SK-N-SH (cell line): ENCODE measurements around the gene KIF21B. TPM values are rescaled to one million over a fixed set of nuclear protein-coding genes. Genes with fewer than 3 reads are reported as not detected.
A peak's percentile ranks its signal among the peaks of the same experiment; 100 is the strongest.

ENCODE experiments used
- CTCF ChIA-PET: fragments of 300-600, 350-600 bp; formaldehyde crosslinking; extraction: SDS; loops from one replicate; lab custom pipeline; 2021; lab: Yijun Ruan, JAX
- POLR2A ChIA-PET: fragments of 350-600 bp; sonication (Branson Sonifier 250); formaldehyde crosslinking; extraction: SDS; loops from one replicate; lab custom pipeline; 2020; ENCODE audit warnings: antibody characterized with exemption, inconsistent platforms; lab: Yijun Ruan, JAX
- DNase-seq: peaks from one replicate; pipeline ENCODE4 v3.0.0; 2012
- H2AFZ ChIP-seq: fragments of 200-600 bp; sonication (generic); 2 replicates; pipeline ENCODE4 v1.8.1; 2016; ENCODE audit warnings: antibody characterized with exemption, mild to moderate bottlenecking, low read depth
- H3F3A ChIP-seq: fragments of 200-600 bp; sonication (generic); replicated peaks from 2 replicates; pipeline ENCODE3; 2016; ENCODE audit warnings: antibody characterized with exemption, mild to moderate bottlenecking; ENCODE audit not compliant: insufficient read depth
- H3K27ac ChIP-seq, 2 experiments: fragments of 200-500 bp in 1 of 2; fragments of 200-600 bp in 1 of 2; sonication (Bioruptor generic) in 1 of 2; sonication (generic), shearing (Covaris generic) in 1 of 2; 2 replicates each; pipeline versions ENCODE4 v1.5.1 to v1.6.1; 2014 to 2016; ENCODE audit warnings: low read depth in 2 of 2, inconsistent platforms in 1 of 2, low read length in 1 of 2, mild to moderate bottlenecking in 1 of 2, mixed read lengths in 1 of 2
- H3K27me3 ChIP-seq: fragments of 200-600 bp; sonication (generic), shearing (Covaris generic); 2 replicates; pipeline ENCODE4 v1.6.1; 2016; ENCODE audit warnings: mixed run types; ENCODE audit not compliant: insufficient read depth
- H3K36me3 ChIP-seq, 2 experiments: fragments of 200-500 bp in 1 of 2; fragments of 200-600 bp in 1 of 2; sonication (Bioruptor generic) in 1 of 2; sonication (generic) in 1 of 2; replicated peaks in 1 of 2; 2 replicates each; pipeline versions ENCODE3 to v1.5.1; 2014 to 2016; ENCODE audit warnings: low read length in 1 of 2, mild to moderate bottlenecking in 1 of 2; ENCODE audit not compliant: insufficient read depth in 2 of 2, control insufficient read depth in 1 of 2
- H3K4me1 ChIP-seq, 2 experiments: fragments of 200-500 bp in 1 of 2; fragments of 200-600 bp in 1 of 2; sonication (Bioruptor generic) in 1 of 2; sonication (generic), shearing (Covaris generic) in 1 of 2; 2 replicates each; pipeline versions ENCODE4 v1.5.1 to v1.6.1; 2014 to 2016; ENCODE audit warnings: low read depth in 1 of 2, low read length in 1 of 2, mixed run types in 1 of 2; ENCODE audit not compliant: insufficient read depth in 2 of 2, control insufficient read depth in 1 of 2
- H3K4me2 ChIP-seq: fragments of 200-600 bp; sonication (generic), shearing (Covaris generic); 2 replicates; pipeline ENCODE4 v1.6.1; 2017; ENCODE audit warnings: mixed run types
- H3K4me3 ChIP-seq, 2 experiments: fragments of 200-500 bp in 1 of 2; fragments of 200-600 bp in 1 of 2; sonication (Bioruptor generic) in 1 of 2; sonication (generic), shearing (Covaris generic) in 1 of 2; 2 replicates each; pipeline versions ENCODE4 v1.5.1 to v1.8.1; 2014 to 2016; ENCODE audit warnings: low read depth in 2 of 2, inconsistent platforms in 1 of 2, low read length in 1 of 2, mild to moderate bottlenecking in 1 of 2, mixed read lengths in 1 of 2, moderate library complexity in 1 of 2
- H3K79me2 ChIP-seq: fragments of 200-600 bp; sonication (generic); 2 replicates; pipeline ENCODE4 v1.8.1; 2017; ENCODE audit warnings: mild to moderate bottlenecking; ENCODE audit not compliant: insufficient read depth
- H3K9ac ChIP-seq: fragments of 200-600 bp; sonication (generic); 2 replicates; pipeline ENCODE4 v1.6.1; 2017; ENCODE audit warnings: mixed run types
- H3K9me2 ChIP-seq: fragments of 200-600 bp; sonication (generic); 2 replicates; pipeline ENCODE4 v1.6.1; 2017; ENCODE audit warnings: mixed run types
- H3K9me3 ChIP-seq: fragments of 200-600 bp; sonication (generic); 2 replicates; pipeline ENCODE4 v1.6.1; 2017; ENCODE audit warnings: mixed run types, mild to moderate bottlenecking, moderate library complexity
- H4K20me1 ChIP-seq: fragments of 200-600 bp; sonication (generic); 2 replicates; pipeline ENCODE4 v1.6.1; 2017; ENCODE audit warnings: mild to moderate bottlenecking, mixed run types; ENCODE audit not compliant: insufficient read depth
- CTCF ChIP-seq: fragments of 200-600 bp; sonication (generic); IDR thresholded peaks from 2 replicates; pipeline ENCODE4 v1.6.1; 2017; ENCODE audit warnings: antibody characterized with exemption, mild to moderate bottlenecking, moderate library complexity
- ELF1 ChIP-seq: IDR thresholded peaks from 2 replicates; pipeline ENCODE4 v1.4.0; 2012
- EZH2phosphoT487 ChIP-seq: fragments of 200-600 bp; sonication (generic); IDR thresholded peaks from 2 replicates; pipeline ENCODE4 v1.6.1; 2017; ENCODE audit warnings: low read depth, mixed run types, mild to moderate bottlenecking, antibody characterized with exemption, moderate library complexity, borderline replicate concordance
- FOSL2 ChIP-seq: IDR thresholded peaks from 2 replicates; pipeline ENCODE4 v1.4.0; 2012; ENCODE audit warnings: low read depth, mild to moderate bottlenecking, moderate library complexity, borderline replicate concordance
- GATA2 ChIP-seq: sonication (generic); formaldehyde crosslinking; IDR thresholded peaks from 2 replicates; pipeline ENCODE4 v1.5.0; 2020; ENCODE audit warnings: mild to moderate bottlenecking, missing genetic modification reagents
- IRF3 ChIP-seq: fragments of 150-350 bp; IDR thresholded peaks from 2 replicates; pipeline ENCODE4 v1.6.1; 2016; ENCODE audit warnings: mild to moderate bottlenecking, low read depth, low read length
- MAX ChIP-seq: IDR thresholded peaks from 2 replicates; pipeline ENCODE4 v1.4.0; 2012; ENCODE audit warnings: low read depth
- MEF2A ChIP-seq: IDR thresholded peaks from 2 replicates; pipeline ENCODE4 v1.4.0; 2012; ENCODE audit warnings: low read depth, borderline replicate concordance
- PBX3 ChIP-seq: IDR thresholded peaks from 2 replicates; pipeline ENCODE4; 2012
- POLR2AphosphoS5 ChIP-seq: IDR thresholded peaks from 2 replicates; pipeline ENCODE4 v1.6.1; 2012; ENCODE audit warnings: low read depth, low read length
- RFX5 ChIP-seq: IDR thresholded peaks from 2 replicates; pipeline ENCODE4 v1.6.1; 2012; ENCODE audit warnings: mild to moderate bottlenecking, improper control_type of control experiment, low read length
- TAF1 ChIP-seq: IDR thresholded peaks from 2 replicates; pipeline ENCODE4 v1.6.1; 2012; ENCODE audit warnings: low read depth, mild to moderate bottlenecking, low read length, moderate library complexity, borderline replicate concordance
- TCF12 ChIP-seq: IDR thresholded peaks from 2 replicates; pipeline ENCODE4 v1.4.0; 2012
- WGBS: methylation state at CpG from one replicate; pipeline ENCODE4 v1.1.6; 2017; ENCODE audit warnings: low lambda C conversion rate; 5-methylcytosine and 5-hydroxymethylcytosine counted together
- polyA plus RNA-seq, 3 experiments: library from polyadenylated mRNA; depleted of rRNA; stranded (reverse); fragments of >200 nt; gene quantifications; 2 replicates each; pipeline ENCODE4 v1.2.3, GENCODE V29; 2012

KIF21B gene
- polyA plus RNA-seq, 1 of the 3 experiments (the other 2 are of a cell fraction) = 0.26 TPM

- Histone ChIP-seq H3K4me3 (no peak overlapping the region), H2AFZ (no peak overlapping the region), H3K27ac (no peak overlapping the region), H3K36me3 (no peaks in the 10 kb centered on the region), H3K79me2 (no peaks in the 10 kb centered on the region; the same call in 1 of the 2 replicates), H3K9me3 (no peaks in the 10 kb centered on the region), H3K9me2 (no peaks in the 10 kb centered on the region), H3F3A (no peaks in the 10 kb centered on the region), H3K4me2 (no peak overlapping the region), H3K4me1 (peaks cover 5 to 7% of the 10 kb centered on the region in 2 experiments; a peak in 1 of 4 replicates), H3K9ac (no peak overlapping the region), H4K20me1 (no peaks in the 10 kb centered on the region), H3K27me3 (no peaks in the 10 kb centered on the region)
- TF ChIP-seq TCF12 (no peak), CTCF (no peak), RFX5 (no peak), MEF2A (no peak), TAF1 (no peak), FOSL2 (no peak), MAX (no peak), ELF1 (no peak), GATA2 (CRISPR knock-in tag) (no peak), IRF3 (no peak), POLR2AphosphoS5 (no peak), EZH2phosphoT487 (no peak)
- ChIA-PET POLR2A (no interaction called here), CTCF (interaction anchor here (1.1 to 8.9 kb wide), 7 partner anchors 12 to 133 kb away, joined by 3 to 92 read pairs (median 4); no protein-coding TSS in a partner anchor)
- DNase-seq = no peak
- 59% methylated on average over 17 of the region's 17 CpGs for WGBS
These were observed 558 bp upstream of the KIF21B start for GRCh38 chr1:201023920-201024624.

GRCh38 chr1:201022820-201023516 is 546 bp downstream of the KIF21B start:
- Histone ChIP-seq H3K36me3 (no peaks in the 10 kb centered on the region), H2AFZ (peak overlapping the region; percentile 63; the same call in 1 of the 2 replicates), H3F3A (no peaks in the 10 kb centered on the region), H3K9me2 (no peaks in the 10 kb centered on the region), H3K4me2 (peak overlapping the region; percentile 84), H3K4me3 (peak overlapping the region; percentile 51 to 58), H3K9ac (peak overlapping the region; percentile 42; the same call in 1 of the 2 replicates), H4K20me1 (no peaks in the 10 kb centered on the region), H3K27ac (no peak overlapping the region), H3K27me3 (no peaks in the 10 kb centered on the region), H3K9me3 (no peaks in the 10 kb centered on the region), H3K79me2 (no peaks in the 10 kb centered on the region; the same call in 1 of the 2 replicates), H3K4me1 (peaks cover 5 to 8% of the 10 kb centered on the region in 2 experiments; a peak in 1 of 4 replicates)
- 25% methylated on average over 33 of the region's 56 CpGs for WGBS
- POLR2A ChIA-PET = no interaction called here
- DNase-seq = peak; percentile 54
- peak; percentile 17; the same call in 1 of the 2 replicates for TF ChIP-seq CTCF
- no peak for TF ChIP-seq PBX3
- CTCF ChIA-PET = interaction anchor here (1.0 to 8.9 kb wide), 8 partner anchors 9 to 51 kb away, joined by 3 to 92 read pairs (median 4); no protein-coding TSS in a partner anchor
